ENCODE results near the gene PDE4D. TPM values are rescaled to one million over a fixed set of nuclear protein-coding genes. Genes with fewer than 3 reads are reported as not detected.

PDE4D gene
- total and polyA plus RNA-seq, 10 of the 15 experiments (the other 5 are each of a cell fraction or from before 2014, with no cell fraction given): 0.87 to 4.1 (median 2.2) TPM

DNA sequence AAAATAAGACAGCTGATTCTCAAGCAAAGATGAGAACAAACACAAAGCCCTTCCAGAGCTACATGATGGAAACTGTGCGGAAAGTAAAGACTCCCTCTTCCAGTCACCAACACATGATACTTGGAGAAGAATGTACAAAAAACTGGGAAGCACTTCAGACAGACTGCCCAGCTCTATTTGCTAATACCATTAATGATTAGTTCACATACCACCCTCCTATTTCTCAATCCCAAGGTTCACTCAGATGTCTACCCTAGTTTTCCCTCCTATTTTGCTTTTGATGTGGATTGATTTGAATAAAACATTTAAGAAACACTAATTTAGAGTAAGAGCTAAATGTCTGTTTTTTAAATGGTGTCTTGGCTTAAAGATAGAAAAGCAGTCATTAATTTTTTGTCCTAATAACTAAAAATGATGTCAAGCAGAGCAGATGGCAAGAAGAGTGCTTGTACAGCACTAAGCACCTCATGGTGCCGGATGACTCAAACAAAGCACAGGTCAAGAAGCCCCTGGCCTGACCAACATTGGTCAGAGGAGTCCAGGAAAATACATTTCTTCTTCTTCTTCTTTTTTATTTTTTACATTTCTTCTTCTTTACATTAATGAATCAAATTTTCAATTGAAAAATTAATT lies 639.4 kb downstream of the PDE4D start (continued):
- TF ChIP-seq NFXL1 (IDR thresholded peaks at IDR 0.05; ENCODE audit: borderline replicate concordance) (no peak), GABPA (IDR thresholded peaks at IDR 0.05; ENCODE audit: low read depth) (no peak), CBFB (IDR thresholded peaks at IDR 0.05; ENCODE audit: low read depth) (no peak), SMC3 (IDR thresholded peaks at IDR 0.05; ENCODE audit: borderline replicate concordance, low read length) (no peak), NBN (IDR thresholded peaks at IDR 0.05) (no peak)

DNA sequence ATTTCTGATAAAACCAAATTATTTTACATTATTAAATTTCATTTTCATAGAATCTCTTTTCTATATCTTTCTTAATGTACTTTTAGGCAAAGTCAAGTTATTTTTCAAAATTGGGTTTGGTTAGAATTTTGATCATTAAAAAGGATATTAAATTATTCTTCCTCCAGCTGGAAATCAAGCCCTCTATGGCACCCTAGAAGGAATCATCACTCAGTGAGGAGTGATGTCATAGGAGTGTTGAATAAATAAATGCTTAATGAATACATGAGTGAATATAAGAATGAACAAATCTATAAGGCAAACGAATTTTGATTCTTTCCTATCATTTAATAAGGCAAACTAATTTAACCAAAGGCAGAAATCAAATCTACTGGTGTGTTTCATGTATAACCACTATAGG lies 639.9 kb downstream of the PDE4D start:
- ChIA-PET POLR2A (no interaction called here), CTCF (interaction anchor here (0.7 to 1.4 kb wide), 2 partner anchors 163 to 183 kb away, joined by 3 read pairs; no protein-coding TSS in a partner anchor), SMC1A (ENCODE audit: uncharacterized antibody, unreplicated experiment) (no interaction called here), RAD21 (ENCODE audit: unreplicated experiment) (no interaction called here)
- Histone ChIP-seq H3K27ac (ENCODE audit: control insufficient read depth, insufficient read depth) (no peak overlapping the region), H3K4me1 (ENCODE audit: control insufficient read depth, insufficient read depth, low read length) (no peaks in the 10 kb centered on the region), H3K4me3 (no peak overlapping the region), H3K27me3 (replicated peaks in 1 of 2; ENCODE audit: control insufficient read depth in 2 of 2, insufficient read depth in 2 of 2, low read length in 1 of 2) (no peaks in the 10 kb centered on the region), H2AFZ (ENCODE audit: control insufficient read depth, low read depth, low read length) (no peak overlapping the region), H3K9me3 (replicated peaks; ENCODE audit: control insufficient read depth, insufficient read depth, low read length) (no peaks in the 10 kb centered on the region), H3K9ac (ENCODE audit: control insufficient read depth, insufficient read depth, low read length) (no peak overlapping the region), H3K4me2 (ENCODE audit: control insufficient read depth, insufficient read depth) (no peak overlapping the region), H4K20me1 (ENCODE audit: control insufficient read depth, insufficient read depth) (no peaks in the 10 kb centered on the region), H3K79me2 (ENCODE audit: control insufficient read depth, insufficient read depth, low read length) (no peaks in the 10 kb centered on the region), H3K36me3 (ENCODE audit: control insufficient read depth in 2 of 2, insufficient read depth in 2 of 2, low read length in 1 of 2) (no peaks in the 10 kb centered on the region)
- FAIRE-seq (no peak), DNase-seq (ENCODE audit: low read depth, low spot score) (no peak), ATAC-seq (no peak)
- 4% methylated on average over 1 of the region's 1 CpG for WGBS (ENCODE audit: insufficient coverage, insufficient replicate concordance, low lambda C conversion rate, missing lambda C conversion rate)
- BruUV-seq (replicated peaks): no TSS peak
- intact Hi-C loops (cut with micrococcal nuclease; ENCODE audit: unreplicated experiment) (no loop called here), in situ Hi-C loops (cut with MboI) (no loop called here)
- no peak for TF ChIP-seq SMC3 (IDR thresholded peaks at IDR 0.05; ENCODE audit: borderline replicate concordance, low read length)
- no peak for TF ChIP-seq MEF2B (IDR thresholded peaks at IDR 0.05; ENCODE audit: partially characterized antibody, poor library complexity, severe bottlenecking)
- no peak for TF ChIP-seq STAT1 (conservative IDR thresholded peaks at IDR 0.05)
- no peak for TF ChIP-seq EZH2 (IDR thresholded peaks at IDR 0.05; ENCODE audit: borderline replicate concordance, control insufficient read depth, low read depth, low read length)
- TF ChIP-seq RAD21 (IDR thresholded peaks at IDR 0.05; ENCODE audit: insufficient read depth, low read depth, low read length): no peak
- no peak for TF ChIP-seq ZBED1 (IDR thresholded peaks at IDR 0.05; ENCODE audit: borderline replicate concordance)
- TF ChIP-seq, protein P1, sequence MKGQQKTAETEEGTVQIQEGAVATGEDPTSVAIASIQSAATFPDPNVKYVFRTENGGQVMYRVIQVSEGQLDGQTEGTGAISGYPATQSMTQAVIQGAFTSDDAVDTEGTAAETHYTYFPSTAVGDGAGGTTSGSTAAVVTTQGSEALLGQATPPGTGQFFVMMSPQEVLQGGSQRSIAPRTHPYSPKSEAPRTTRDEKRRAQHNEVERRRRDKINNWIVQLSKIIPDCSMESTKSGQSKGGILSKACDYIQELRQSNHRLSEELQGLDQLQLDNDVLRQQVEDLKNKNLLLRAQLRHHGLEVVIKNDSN (IDR thresholded peaks at IDR 0.05; ENCODE audit: borderline replicate concordance, extremely low read length, insufficient read depth, low read depth, low read length): no peak
- TF ChIP-seq, protein P2, sequence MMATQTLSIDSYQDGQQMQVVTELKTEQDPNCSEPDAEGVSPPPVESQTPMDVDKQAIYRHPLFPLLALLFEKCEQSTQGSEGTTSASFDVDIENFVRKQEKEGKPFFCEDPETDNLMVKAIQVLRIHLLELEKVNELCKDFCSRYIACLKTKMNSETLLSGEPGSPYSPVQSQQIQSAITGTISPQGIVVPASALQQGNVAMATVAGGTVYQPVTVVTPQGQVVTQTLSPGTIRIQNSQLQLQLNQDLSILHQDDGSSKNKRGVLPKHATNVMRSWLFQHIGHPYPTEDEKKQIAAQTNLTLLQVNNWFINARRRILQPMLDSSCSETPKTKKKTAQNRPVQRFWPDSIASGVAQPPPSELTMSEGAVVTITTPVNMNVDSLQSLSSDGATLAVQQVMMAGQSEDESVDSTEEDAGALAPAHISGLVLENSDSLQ (IDR thresholded peaks at IDR 0.05): no peak
- TF ChIP-seq, protein P3, sequence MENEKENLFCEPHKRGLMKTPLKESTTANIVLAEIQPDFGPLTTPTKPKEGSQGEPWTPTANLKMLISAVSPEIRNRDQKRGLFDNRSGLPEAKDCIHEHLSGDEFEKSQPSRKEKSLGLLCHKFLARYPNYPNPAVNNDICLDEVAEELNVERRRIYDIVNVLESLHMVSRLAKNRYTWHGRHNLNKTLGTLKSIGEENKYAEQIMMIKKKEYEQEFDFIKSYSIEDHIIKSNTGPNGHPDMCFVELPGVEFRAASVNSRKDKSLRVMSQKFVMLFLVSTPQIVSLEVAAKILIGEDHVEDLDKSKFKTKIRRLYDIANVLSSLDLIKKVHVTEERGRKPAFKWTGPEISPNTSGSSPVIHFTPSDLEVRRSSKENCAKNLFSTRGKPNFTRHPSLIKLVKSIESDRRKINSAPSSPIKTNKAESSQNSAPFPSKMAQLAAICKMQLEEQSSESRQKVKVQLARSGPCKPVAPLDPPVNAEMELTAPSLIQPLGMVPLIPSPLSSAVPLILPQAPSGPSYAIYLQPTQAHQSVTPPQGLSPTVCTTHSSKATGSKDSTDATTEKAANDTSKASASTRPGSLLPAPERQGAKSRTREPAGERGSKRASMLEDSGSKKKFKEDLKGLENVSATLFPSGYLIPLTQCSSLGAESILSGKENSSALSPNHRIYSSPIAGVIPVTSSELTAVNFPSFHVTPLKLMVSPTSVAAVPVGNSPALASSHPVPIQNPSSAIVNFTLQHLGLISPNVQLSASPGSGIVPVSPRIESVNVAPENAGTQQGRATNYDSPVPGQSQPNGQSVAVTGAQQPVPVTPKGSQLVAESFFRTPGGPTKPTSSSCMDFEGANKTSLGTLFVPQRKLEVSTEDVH (IDR thresholded peaks at IDR 0.05; ENCODE audit: low read depth, partially characterized antibody): no peak
- TF ChIP-seq NFYA (IDR thresholded peaks at IDR 0.05; ENCODE audit: borderline replicate concordance, low read depth, low read length): no peak

Measured in GM12878 (cell line).